HFFc6 (cell line): Measurements from ENCODE around the gene PIAS4. TPM values are rescaled to one million over a fixed set of nuclear protein-coding genes. Genes with fewer than 3 reads are reported as not detected.

Experiments
- DNase-seq: peaks from one replicate; pipeline ENCODE4 v3.0.0-alpha.2; 2018
- H3K27ac Mint-ChIP-seq: 2 replicates; pipeline ENCODE4 v1.8.0; 2020; ENCODE audit warnings: mild to moderate bottlenecking, mixed read lengths
- H3K27me3 Mint-ChIP-seq: 2 replicates; pipeline ENCODE4 v1.8.0; 2021; ENCODE audit warnings: mild to moderate bottlenecking, moderate library complexity, mixed read lengths; ENCODE audit not compliant: insufficient read depth
- H3K36me3 Mint-ChIP-seq: 2 replicates; pipeline ENCODE4 v1.8.0; 2021; ENCODE audit warnings: low read depth, mixed read lengths
- H3K4me1 Mint-ChIP-seq: 2 replicates; pipeline ENCODE4 v1.8.0; 2020; ENCODE audit warnings: low read depth, mixed read lengths
- H3K4me3 Mint-ChIP-seq: 2 replicates; pipeline ENCODE4 v1.8.0; 2020; ENCODE audit warnings: mild to moderate bottlenecking, moderate library complexity, mixed read lengths
- H3K9me3 Mint-ChIP-seq: 2 replicates; pipeline ENCODE4 v1.8.0; 2020; ENCODE audit warnings: mild to moderate bottlenecking, mixed read lengths
- total RNA-seq, 6 experiments: library from RNA; stranded (reverse); fragmentation: NEBNext Ultra II Directional; extraction: Animal tissue kit (Norgen Biotek cat#: 25700); gene quantifications; 2 replicates in 1 of 6; 3 replicates in 5 of 6; pipeline ENCODE4 v1.2.3, GENCODE V29; 2021
- TF ChIP-seq, protein P1 (sequence below): fragments of 200-600 bp; sonication (generic); IDR thresholded peaks from 2 replicates; pipeline ENCODE4 v1.5.0; 2021; ENCODE audit warnings: antibody characterized with exemption, mild to moderate bottlenecking

Gene PIAS4
- total RNA-seq, 6 experiments from 2014 or later: 20.0 to 26.0 (median 23.3) TPM

GRCh38 chr19:4037301-4037949, 29.9 kb downstream of the PIAS4 start:
- H3K27me3 Mint-ChIP-seq: peaks cover 12% of the 10 kb centered on the region
- no peaks in the 10 kb centered on the region for H3K4me1 Mint-ChIP-seq
- H3K36me3 Mint-ChIP-seq: 0 out of 2 replicates have a peak, but pooled peaks cover 7% of the 10 kb centered on the region
- H3K27ac Mint-ChIP-seq: no peak overlapping the region; the same call in 1 of the 2 replicates
- TF ChIP-seq, protein P1, sequence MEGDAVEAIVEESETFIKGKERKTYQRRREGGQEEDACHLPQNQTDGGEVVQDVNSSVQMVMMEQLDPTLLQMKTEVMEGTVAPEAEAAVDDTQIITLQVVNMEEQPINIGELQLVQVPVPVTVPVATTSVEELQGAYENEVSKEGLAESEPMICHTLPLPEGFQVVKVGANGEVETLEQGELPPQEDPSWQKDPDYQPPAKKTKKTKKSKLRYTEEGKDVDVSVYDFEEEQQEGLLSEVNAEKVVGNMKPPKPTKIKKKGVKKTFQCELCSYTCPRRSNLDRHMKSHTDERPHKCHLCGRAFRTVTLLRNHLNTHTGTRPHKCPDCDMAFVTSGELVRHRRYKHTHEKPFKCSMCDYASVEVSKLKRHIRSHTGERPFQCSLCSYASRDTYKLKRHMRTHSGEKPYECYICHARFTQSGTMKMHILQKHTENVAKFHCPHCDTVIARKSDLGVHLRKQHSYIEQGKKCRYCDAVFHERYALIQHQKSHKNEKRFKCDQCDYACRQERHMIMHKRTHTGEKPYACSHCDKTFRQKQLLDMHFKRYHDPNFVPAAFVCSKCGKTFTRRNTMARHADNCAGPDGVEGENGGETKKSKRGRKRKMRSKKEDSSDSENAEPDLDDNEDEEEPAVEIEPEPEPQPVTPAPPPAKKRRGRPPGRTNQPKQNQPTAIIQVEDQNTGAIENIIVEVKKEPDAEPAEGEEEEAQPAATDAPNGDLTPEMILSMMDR: no peak
- H3K9me3 Mint-ChIP-seq: 0 out of 2 replicates have a peak, but pooled peaks cover 3% of the 10 kb centered on the region
- H3K4me3 Mint-ChIP-seq: no peak overlapping the region; the same call in 1 of the 2 replicates
- DNase-seq: no peak

- Mint-ChIP-seq H3K4me1 (no peaks in the 10 kb centered on the region), H3K36me3 (0 out of 2 replicates have a peak, but pooled peaks cover 7% of the 10 kb centered on the region), H3K27ac (no peak overlapping the region; the same call in 1 of the 2 replicates), H3K4me3 (no peak overlapping the region; the same call in 1 of the 2 replicates), H3K9me3 (0 out of 2 replicates have a peak, but pooled peaks cover 3% of the 10 kb centered on the region), H3K27me3 (peaks cover 12% of the 10 kb centered on the region)
- DNase-seq: no peak
- TF ChIP-seq, protein P1: no peak
Observed at GRCh38 chr19:4038057-4038456, 30.5 kb downstream of the PIAS4 start.

DNA sequence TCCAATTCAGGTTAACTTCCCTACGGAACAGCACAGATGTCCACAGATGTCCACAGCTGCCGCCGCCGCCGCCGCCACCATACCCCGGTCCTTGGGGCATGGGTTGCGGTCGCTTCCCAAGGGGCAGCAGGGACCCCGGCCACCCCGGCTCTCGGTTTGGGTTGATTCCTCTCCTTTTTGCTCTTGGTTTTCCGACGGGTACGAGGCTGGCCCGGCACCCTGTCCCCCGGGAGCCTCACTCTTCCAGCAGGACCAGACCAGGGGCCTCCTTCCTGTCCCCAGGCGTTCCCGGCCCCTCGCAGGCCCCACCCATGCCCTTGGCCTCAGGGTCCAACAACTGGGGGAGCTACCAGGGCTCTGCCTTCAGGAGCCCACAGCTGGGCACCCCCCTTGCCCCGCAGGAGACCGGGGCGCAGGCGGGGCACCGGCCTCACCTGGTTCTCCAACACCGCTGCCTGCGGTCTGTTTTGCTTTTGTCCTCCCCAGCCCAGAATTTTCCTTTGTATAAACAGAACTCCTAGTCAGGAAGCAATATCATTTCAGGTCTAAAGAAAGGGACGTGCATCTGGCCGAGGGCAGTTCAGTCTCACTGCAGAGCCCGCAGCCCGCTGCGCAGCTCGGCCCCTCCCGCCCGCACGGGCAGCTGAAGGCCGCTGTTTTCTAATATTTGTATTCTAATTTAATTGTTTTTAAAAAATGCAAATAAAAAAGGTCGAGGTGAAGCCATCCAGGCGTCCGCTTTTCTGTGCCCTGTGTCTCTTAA, 31.3 kb downstream of the PIAS4 start:
- H3K4me1 Mint-ChIP-seq: no peaks in the 10 kb centered on the region
- no peak overlapping the region for H3K27ac Mint-ChIP-seq
- H3K4me3 Mint-ChIP-seq: no peak overlapping the region
- DNase-seq: no peak
- H3K27me3 Mint-ChIP-seq: peaks cover 12% of the 10 kb centered on the region
- 0 out of 2 replicates have a peak, but pooled peaks cover 7% of the 10 kb centered on the region for H3K36me3 Mint-ChIP-seq
- 0 out of 2 replicates have a peak, but pooled peaks cover 3% of the 10 kb centered on the region for H3K9me3 Mint-ChIP-seq
- TF ChIP-seq, protein P1: no peak

DNA sequence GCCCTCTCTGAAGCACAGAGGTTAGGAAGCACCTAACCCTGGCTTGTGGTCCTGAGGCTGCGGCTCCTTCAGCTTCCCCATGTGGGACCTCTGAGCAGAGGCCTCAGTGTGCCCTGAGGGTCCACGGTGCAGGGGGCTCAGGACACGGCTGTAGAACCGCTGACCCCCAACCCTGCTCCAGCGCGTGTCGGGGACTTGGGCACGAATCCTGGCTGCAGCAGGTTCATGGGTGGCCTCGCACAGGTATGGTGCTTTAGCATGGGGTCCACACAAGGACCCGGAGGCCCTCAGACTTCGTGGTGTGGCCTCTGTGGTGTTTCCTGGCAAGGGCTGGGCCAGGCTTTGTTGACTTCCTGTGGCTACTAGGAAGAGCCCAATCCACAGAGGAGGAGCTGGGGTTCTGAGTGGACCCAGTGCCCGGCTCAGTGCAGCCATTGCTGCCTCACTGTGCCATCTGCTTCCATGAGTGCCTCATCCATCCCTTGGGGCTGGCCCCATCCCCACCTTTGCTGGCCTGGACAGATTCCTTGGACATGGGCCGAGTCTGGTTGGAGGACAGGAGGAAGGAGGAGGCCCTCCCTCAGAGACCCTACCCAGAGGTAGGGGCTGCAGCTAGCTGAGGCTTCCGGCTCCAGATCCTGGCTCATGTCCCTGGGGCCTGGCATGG, 34.7 kb downstream of the PIAS4 start:
- Mint-ChIP-seq H3K4me3 (no peak overlapping the region), H3K9me3 (no peaks in the 10 kb centered on the region), H3K4me1 (no peaks in the 10 kb centered on the region), H3K27ac (no peak overlapping the region), H3K27me3 (peaks cover 10% of the 10 kb centered on the region; the same call in 1 of the 2 replicates), H3K36me3 (peaks cover 12% of the 10 kb centered on the region; the same call in 1 of the 2 replicates)
- DNase-seq: no peak
- TF ChIP-seq, protein P1: no peak

DNA sequence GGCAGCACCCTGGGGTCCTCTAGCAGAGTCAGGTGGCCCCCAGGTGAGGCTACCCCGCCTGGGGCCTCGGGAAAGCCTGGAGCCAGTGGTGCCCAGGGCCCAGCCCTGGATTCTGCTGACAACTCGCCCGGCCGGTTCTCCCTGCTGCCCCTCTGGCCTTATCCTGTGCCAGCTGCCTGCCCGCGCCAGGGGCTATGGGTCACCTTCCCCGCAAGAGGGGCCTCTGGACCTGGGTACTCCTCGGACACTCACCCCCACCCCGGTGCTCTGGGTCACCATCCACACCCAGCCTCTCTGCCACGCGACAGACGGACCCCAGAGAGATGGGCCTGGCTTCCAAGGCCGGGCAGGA, 35.2 kb downstream of the PIAS4 start:
- no peak for DNase-seq
- TF ChIP-seq, protein P1: no peak
- H3K9me3 Mint-ChIP-seq: no peaks in the 10 kb centered on the region
- H3K4me1 Mint-ChIP-seq: no peaks in the 10 kb centered on the region
- H3K4me3 Mint-ChIP-seq: no peak overlapping the region
- H3K27ac Mint-ChIP-seq: no peak overlapping the region
- H3K36me3 Mint-ChIP-seq: peaks cover 12% of the 10 kb centered on the region; the same call in 1 of the 2 replicates
- peaks cover 10% of the 10 kb centered on the region; the same call in 1 of the 2 replicates for H3K27me3 Mint-ChIP-seq
